Regular cardiac myocyte (primary cell): ENCODE results near the gene BTNL3. TPM values are rescaled to one million over a fixed set of nuclear protein-coding genes. Genes with fewer than 3 reads are reported as not detected.

ENCODE experiments used
- total RNA-seq: library from RNA; depleted of rRNA; stranded (reverse); fragments of >200 nt; gene quantifications from 2 replicates; pipeline ENCODE4 v1.2.3, GENCODE V29; 2014

Gene BTNL3
- total RNA-seq, result not detected in 2 replicates

GRCh38 chr5:180988592-180988991, at the start of gene BTNL3:
Gene BTNL3 (plus strand): TSS chr5:180988846. CDS start chr5:180989029, 183 bp downstream.

GRCh38 chr5:181039931-181040630, 51.4 kb downstream of the BTNL3 start, which contains the start of gene BTNL9:
Gene BTNL9 (plus strand): TSS chr5:181040266. CDS start chr5:181045490, 5,224 bp downstream.

Other genes with a start within 250 kb of the BTNL3 start
- not detected in 2 replicates for gene OR2Y1, start 248.8 kb upstream of the BTNL3 start, total RNA-seq
- 74.1 and 118 TPM in 2 replicates for gene MGAT1, start 186.0 kb upstream of the BTNL3 start, total RNA-seq
- 23.4 and 24.8 TPM in 2 replicates for gene ZFP62, start 127.6 kb upstream of the BTNL3 start, total RNA-seq
- not detected in 2 replicates for gene BTNL8, start 89.7 kb upstream of the BTNL3 start, total RNA-seq
- gene BTNL9, start 51.4 kb downstream of the BTNL3 start, total RNA-seq, result not detected in 2 replicates
- gene OR2V1, start 142.3 kb downstream of the BTNL3 start, total RNA-seq, result not detected in 2 replicates
- not detected in 2 replicates for gene OR2V2, start 158.7 kb downstream of the BTNL3 start, total RNA-seq
- 0.85 and 3.1 TPM in 2 replicates for gene TRIM7, start 216.3 kb downstream of the BTNL3 start, total RNA-seq
- 9.3 and 13.6 TPM in 2 replicates for gene TRIM41, start 234.4 kb downstream of the BTNL3 start, total RNA-seq